Gastroesophageal sphincter (tissue), 4 donors: Measurements from ENCODE around the gene GATAD2A. TPM values are rescaled to one million over a fixed set of nuclear protein-coding genes. Genes with fewer than 3 reads are reported as not detected.
"Not testable (repeated sequence)": the region's sequence is repeated elsewhere in the genome, so short reads cannot be mapped to it uniquely, and the experiment has no call there.

Experiments
- ATAC-seq: fragments of 150-250 bp; one replicate; pipeline ENCODE4 v1.9.1; 2016; ENCODE audit warnings: mild to moderate bottlenecking, moderate library complexity
- H3K27ac ChIP-seq, 4 donors: fragments of 200-600 bp; sonication (generic) in 3 of 4; 1 replicate in 3 of 4; 2 replicates in 1 of 4; pipeline ENCODE4 v1.5.1; 2016 to 2019
- H3K27me3 ChIP-seq: fragments of 200-600 bp; sonication (generic); one replicate; pipeline ENCODE4 v1.5.1; 2019
- H3K36me3 ChIP-seq, 2 donors: fragments of 200-600 bp; sonication (generic); one replicate each; pipeline ENCODE4 v1.5.1; 2019; ENCODE audit warnings: control low read depth in 1 of 2
- H3K4me1 ChIP-seq, 3 donors: fragments of 200-600 bp; sonication (generic); 1 replicate in 2 of 3; 2 replicates in 1 of 3; pipeline ENCODE4 v1.5.1; 2016 to 2019; ENCODE audit warnings: control low read depth in 2 of 3
- H3K4me3 ChIP-seq, 2 donors: fragments of 200-600 bp; sonication (generic); one replicate each; pipeline ENCODE4 v1.5.1; 2019; ENCODE audit warnings: mild to moderate bottlenecking in 1 of 2, moderate library complexity in 1 of 2
- H3K9me3 ChIP-seq, 3 donors: fragments of 200-600 bp; sonication (generic); one replicate each; pipeline ENCODE4 v1.5.1; 2017 to 2019; ENCODE audit warnings: control low read depth in 2 of 3
- EP300 ChIP-seq: sonication (generic); formaldehyde crosslinking; IDR thresholded peaks from one replicate; pipeline ENCODE4 v1.6.1; 2017; ENCODE audit warnings: antibody characterized with exemption, mild to moderate bottlenecking
- POLR2A ChIP-seq, 2 donors: fragments of 450-650 bp; IDR thresholded peaks; one replicate each; pipeline ENCODE4 v1.6.1; 2017; ENCODE audit warnings: antibody characterized with exemption in 2 of 2, mild to moderate bottlenecking in 2 of 2, moderate library complexity in 1 of 2
- POLR2AphosphoS5 ChIP-seq: sonication (generic); formaldehyde crosslinking; IDR thresholded peaks from one replicate; pipeline ENCODE4 v1.6.1; 2017; ENCODE audit warnings: antibody characterized with exemption
- WGBS, 2 donors: methylation state at CpG; one replicate each; pipeline ENCODE4 v1.1.5; 2018; ENCODE audit warnings: low coverage in 1 of 2; 5-methylcytosine and 5-hydroxymethylcytosine counted together
- total RNA-seq, 4 donors: library from RNA; depleted of rRNA; stranded (reverse); fragments of >200 nt; gene quantifications; one replicate each; pipeline ENCODE4 v1.1.0, GENCODE V29; 2016
- TF ChIP-seq, protein P1 (sequence below), 4 experiments: fragments of 200-600 bp in 2 of 4; fragments of 450-650 bp in 2 of 4; sonication (generic) in 1 of 4; IDR thresholded peaks; one replicate each; pipeline ENCODE4 v1.5.1; 2017 to 2019; ENCODE audit warnings: antibody characterized with exemption in 4 of 4, mild to moderate bottlenecking in 2 of 4, moderate library complexity in 2 of 4

Gene GATAD2A
- total RNA-seq, 4 donors from 2014 or later = 30.9 to 69.0 (median 36.6) TPM

DNA sequence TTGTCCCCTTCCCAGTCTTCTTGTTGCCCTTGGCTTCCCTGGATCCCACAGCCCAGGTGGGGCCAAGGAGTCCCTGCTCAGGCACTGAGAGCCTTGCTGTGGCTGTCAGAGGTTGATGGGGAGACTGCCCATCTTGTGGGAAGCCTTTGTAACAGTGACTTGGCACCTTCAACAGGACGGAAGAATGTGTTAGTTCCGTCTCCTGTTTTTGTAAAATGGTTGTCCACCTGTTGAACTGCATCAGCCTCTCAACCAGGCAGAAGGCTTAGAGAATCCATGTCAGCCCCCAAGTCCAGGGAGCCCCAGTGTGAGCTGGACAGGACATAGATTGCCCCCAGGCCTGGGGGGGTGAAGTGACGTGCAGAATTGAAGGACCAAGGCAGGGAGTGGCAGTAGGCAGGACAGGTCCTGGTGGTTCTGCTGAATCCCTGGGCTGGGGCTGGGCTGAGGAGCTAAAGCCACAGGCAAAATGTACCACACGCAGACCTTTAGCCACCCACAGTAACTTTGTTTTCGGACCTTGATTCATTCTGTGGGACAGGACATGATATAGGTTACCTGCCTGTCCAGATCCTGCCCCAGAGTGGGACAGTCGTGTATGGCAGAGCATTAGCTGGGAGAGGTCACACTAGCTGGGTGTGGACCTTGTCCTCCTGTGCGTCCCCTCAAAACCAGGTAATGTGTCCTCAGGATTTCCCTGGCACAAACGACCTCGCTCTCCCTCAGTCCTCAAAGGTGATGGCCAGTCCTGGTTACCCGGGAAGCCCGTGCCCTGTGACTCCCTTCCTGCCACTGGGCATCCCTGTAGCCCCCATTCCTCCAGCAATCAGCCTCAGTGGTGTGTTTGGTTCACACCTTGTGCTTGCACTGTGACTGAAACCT is 47.0 kb downstream of the GATAD2A start:
- Histone ChIP-seq H3K9me3 (no peaks in the 10 kb centered on the region), H3K4me1 (peaks cover 0 to 18% (median 3%) of the 10 kb centered on the region in 3 donors), H3K27ac (no peak overlapping the region), H3K36me3 (no peaks in the 10 kb centered on the region), H3K27me3 (no peaks in the 10 kb centered on the region), H3K4me3 (no peak overlapping the region)
- WGBS, 2 donors = 61 to 91% methylated on average over 5 to 7 of the region's 11 CpGs
- TF ChIP-seq, protein P1, sequence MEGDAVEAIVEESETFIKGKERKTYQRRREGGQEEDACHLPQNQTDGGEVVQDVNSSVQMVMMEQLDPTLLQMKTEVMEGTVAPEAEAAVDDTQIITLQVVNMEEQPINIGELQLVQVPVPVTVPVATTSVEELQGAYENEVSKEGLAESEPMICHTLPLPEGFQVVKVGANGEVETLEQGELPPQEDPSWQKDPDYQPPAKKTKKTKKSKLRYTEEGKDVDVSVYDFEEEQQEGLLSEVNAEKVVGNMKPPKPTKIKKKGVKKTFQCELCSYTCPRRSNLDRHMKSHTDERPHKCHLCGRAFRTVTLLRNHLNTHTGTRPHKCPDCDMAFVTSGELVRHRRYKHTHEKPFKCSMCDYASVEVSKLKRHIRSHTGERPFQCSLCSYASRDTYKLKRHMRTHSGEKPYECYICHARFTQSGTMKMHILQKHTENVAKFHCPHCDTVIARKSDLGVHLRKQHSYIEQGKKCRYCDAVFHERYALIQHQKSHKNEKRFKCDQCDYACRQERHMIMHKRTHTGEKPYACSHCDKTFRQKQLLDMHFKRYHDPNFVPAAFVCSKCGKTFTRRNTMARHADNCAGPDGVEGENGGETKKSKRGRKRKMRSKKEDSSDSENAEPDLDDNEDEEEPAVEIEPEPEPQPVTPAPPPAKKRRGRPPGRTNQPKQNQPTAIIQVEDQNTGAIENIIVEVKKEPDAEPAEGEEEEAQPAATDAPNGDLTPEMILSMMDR (IDR thresholded peaks at IDR 0.05) = no peak
- TF ChIP-seq POLR2AphosphoS5 = no peak
- no peak for TF ChIP-seq EP300
- no peak for TF ChIP-seq POLR2A (IDR thresholded peaks at IDR 0.05)
- ATAC-seq = no peak

DNA sequence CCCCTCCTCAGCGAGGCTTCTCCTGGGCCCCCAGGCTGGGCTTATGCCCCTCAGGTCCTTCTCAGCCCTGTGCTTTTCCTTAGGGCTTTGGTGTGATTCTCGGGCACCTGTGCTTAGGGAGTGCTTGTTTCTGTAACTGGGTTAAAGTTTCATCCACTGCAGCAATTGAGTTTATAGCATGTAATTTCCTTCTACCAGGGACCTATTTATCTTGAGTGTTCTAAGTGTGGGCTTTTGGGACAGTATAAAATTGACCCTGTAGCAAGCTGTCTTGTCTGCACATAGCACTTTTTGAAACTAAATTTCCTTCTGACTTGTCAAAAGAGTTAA is 47.6 kb downstream of the GATAD2A start:
- Histone ChIP-seq H3K36me3 (no peaks in the 10 kb centered on the region), H3K4me3 (no peak overlapping the region), H3K27me3 (no peaks in the 10 kb centered on the region), H3K4me1 (peaks cover 0 to 17% (median 0%) of the 10 kb centered on the region in 3 donors), H3K9me3 (no peaks in the 10 kb centered on the region), H3K27ac (no peak overlapping the region)
- no peak for ATAC-seq
- WGBS, 2 donors = 71 to 72% methylated on average over 1 to 2 of the region's 2 CpGs
- TF ChIP-seq, protein P1 (IDR thresholded peaks at IDR 0.05) = no peak
- TF ChIP-seq EP300 (no peak), POLR2AphosphoS5 (no peak), POLR2A (IDR thresholded peaks at IDR 0.05) (no peak)

DNA sequence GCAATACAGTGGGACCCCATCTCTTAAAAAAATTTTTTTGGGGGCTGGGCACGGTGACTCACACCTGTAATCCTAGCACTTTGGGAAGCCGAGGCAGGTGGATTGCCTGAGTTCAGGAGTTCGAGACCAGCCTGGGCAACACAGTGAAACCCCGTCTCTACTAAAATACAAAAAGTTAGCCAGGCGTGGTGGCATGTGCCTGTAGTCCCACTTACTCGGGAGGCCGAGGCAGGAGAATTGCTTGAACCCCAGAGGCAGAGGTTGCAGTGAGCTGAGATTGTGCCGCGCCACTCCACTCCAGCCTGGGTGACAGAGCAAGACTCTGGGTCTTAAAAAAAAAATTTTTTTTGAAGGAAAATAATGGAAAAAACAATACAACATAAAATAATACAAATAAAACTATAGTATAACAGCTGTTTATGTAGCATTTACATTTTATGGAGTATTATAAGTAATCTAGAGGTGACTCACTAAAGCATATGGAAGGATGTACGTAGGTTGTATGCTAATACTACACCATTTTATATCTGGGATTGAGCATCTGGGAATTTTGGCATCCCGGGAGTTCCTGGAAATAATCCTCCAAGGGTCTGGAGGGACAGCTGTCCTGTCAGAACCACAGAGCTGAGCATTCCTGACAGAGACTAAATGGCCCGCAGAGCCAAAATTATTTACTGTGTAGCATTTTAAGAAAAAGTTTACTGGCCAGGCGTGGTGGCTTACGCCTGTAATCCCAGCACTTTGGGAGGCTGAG is 49.9 kb downstream of the GATAD2A start:
- peaks cover 0 to 36% (median 19%) of the 10 kb centered on the region in 3 donors for H3K4me1 ChIP-seq
- not testable (repeated sequence) for H3K9me3 ChIP-seq, H3K27me3 ChIP-seq, ATAC-seq, H3K27ac ChIP-seq, H3K4me3 ChIP-seq, H3K36me3 ChIP-seq
- WGBS, 2 donors = 92 to 94% methylated on average over 7 of the region's 14 CpGs

DNA sequence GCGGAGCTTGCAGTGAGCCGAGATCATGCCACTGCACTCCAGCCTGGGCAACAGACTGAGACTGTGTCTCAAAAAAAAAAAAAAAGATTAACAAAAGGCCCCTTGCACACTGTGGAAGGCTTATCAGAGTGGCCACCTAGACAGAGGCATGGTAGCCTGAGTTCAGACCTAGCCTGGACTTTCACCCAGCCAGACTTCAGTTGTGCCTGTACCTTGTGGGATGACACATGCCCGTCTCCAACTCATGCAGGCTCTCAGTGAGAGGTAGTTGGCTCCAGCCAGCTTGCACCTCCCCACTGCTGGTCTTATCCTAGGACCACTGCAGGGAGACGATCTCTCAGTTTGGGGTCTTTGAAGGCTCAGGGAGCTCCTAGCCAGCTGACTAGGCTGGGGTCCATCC is 52.2 kb downstream of the GATAD2A start:
- TF ChIP-seq EP300 (no peak), POLR2A (IDR thresholded peaks at IDR 0.05) (no peak)
- 86% methylated on average over 1 of the region's 4 CpGs; no CpG with 5 or more reads in 1 of the 2 donors for WGBS, 2 donors
- Histone ChIP-seq H3K9me3 (no peaks in the 10 kb centered on the region), H3K36me3 (no peaks in the 10 kb centered on the region), H3K27me3 (no peaks in the 10 kb centered on the region), H3K27ac (no peak overlapping the region), H3K4me1 (peaks cover 7 to 51% (median 42%) of the 10 kb centered on the region in 3 donors), H3K4me3 (no peak overlapping the region)
- ATAC-seq = no peak

DNA sequence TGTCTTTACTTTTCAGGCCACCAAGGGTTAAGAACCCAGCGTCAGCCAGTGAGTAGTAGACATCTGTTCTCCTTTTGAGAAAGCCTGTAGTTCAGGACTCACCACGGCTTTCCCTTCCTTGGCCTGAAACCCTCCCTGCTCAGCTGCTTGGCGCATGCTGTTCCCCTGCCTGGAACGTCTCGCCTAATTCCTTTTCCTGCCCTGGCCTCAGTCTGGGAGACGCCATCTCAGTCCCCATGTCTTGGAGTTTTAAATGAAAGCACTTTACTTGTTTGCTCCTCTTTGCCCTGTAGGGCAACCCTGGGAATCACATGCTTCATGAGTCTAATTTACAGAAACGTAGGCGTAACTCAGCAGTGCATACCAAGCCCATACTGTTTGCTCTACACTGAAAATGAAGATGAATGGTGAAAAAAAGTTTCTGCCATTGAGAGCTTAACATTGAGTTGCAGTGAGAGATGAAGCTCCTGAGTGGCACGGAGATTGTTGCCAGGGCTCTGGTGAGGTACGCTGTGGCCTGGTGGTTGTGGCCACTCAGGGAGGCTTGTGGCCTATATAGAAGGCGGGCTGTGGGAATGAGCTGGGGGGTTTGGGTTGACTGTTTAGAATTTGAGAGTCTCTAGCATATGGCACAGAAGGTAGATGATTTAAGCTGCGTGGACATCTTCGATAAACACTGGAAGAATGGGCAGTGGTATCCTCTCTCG is 52.8 kb downstream of the GATAD2A start:
- no peaks in the 10 kb centered on the region for H3K27me3 ChIP-seq
- no peak for ATAC-seq
- no peak for TF ChIP-seq EP300
- TF ChIP-seq, protein P1 (IDR thresholded peaks at IDR 0.05) = no peak
- 69 to 75% methylated on average over 12 to 14 of the region's 14 CpGs for WGBS, 2 donors
- peak overlapping the region in 2 of 4 donors; percentile 2 to 52 for H3K27ac ChIP-seq
- H3K9me3 ChIP-seq = no peaks in the 10 kb centered on the region
- H3K4me1 ChIP-seq = peaks cover 7 to 57% (median 48%) of the 10 kb centered on the region in 3 donors
- no peak overlapping the region for H3K4me3 ChIP-seq
- no peaks in the 10 kb centered on the region for H3K36me3 ChIP-seq
